Measurements from ENCODE around the gene SUCLG2. TPM values are rescaled to one million over a fixed set of nuclear protein-coding genes. Genes with fewer than 3 reads are reported as not detected.

Gene SUCLG2
- total and polyA plus RNA-seq, 11 donors = 41.6 to 119 (median 77.6) TPM

DNA sequence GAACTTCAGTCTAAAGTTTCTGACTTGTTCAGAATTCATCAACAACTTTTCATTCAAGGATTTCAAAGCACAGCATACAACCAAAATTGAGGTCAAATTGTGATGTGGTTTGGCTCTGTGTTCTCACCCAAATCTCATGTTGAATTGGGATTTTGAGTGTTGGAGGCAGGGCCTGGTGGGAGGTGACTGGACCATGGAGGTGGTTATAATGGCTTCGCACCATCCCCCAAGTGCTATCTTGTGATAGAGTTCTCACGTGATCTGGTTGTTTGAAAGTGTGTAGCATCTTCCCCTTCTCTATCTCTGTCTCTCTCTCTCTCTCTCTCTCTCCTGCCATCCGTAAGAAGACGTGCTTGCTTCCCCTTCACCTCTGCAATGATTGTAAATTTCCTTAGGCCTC is 19.6 kb upstream of the SUCLG2 start:
- no peaks in the 10 kb centered on the region for H3K4me1 ChIP-seq
- WGBS, 4 donors = 80 to 90% (median 86%) methylated on average over 4 of the region's 4 CpGs
- intact Hi-C loops (cut with DNase I) = no loop called here
- DNase-seq (no peak), ATAC-seq (no peak)
- no peak overlapping the region for H3K4me3 ChIP-seq
- H3K27me3 ChIP-seq = no peaks in the 10 kb centered on the region
- no peak overlapping the region for H3K27ac ChIP-seq
- H3K9me3 ChIP-seq = peaks cover 0 to 4% (median 0%) of the 10 kb centered on the region in 12 donors
- peaks cover 0 to 9% (median 0%) of the 10 kb centered on the region in 9 donors for H3K36me3 ChIP-seq
- TF ChIP-seq, protein P1, sequence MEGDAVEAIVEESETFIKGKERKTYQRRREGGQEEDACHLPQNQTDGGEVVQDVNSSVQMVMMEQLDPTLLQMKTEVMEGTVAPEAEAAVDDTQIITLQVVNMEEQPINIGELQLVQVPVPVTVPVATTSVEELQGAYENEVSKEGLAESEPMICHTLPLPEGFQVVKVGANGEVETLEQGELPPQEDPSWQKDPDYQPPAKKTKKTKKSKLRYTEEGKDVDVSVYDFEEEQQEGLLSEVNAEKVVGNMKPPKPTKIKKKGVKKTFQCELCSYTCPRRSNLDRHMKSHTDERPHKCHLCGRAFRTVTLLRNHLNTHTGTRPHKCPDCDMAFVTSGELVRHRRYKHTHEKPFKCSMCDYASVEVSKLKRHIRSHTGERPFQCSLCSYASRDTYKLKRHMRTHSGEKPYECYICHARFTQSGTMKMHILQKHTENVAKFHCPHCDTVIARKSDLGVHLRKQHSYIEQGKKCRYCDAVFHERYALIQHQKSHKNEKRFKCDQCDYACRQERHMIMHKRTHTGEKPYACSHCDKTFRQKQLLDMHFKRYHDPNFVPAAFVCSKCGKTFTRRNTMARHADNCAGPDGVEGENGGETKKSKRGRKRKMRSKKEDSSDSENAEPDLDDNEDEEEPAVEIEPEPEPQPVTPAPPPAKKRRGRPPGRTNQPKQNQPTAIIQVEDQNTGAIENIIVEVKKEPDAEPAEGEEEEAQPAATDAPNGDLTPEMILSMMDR (IDR thresholded peaks at IDR 0.05) = no peak
- TF ChIP-seq POLR2A (IDR thresholded peaks at IDR 0.05) = no peak

DNA sequence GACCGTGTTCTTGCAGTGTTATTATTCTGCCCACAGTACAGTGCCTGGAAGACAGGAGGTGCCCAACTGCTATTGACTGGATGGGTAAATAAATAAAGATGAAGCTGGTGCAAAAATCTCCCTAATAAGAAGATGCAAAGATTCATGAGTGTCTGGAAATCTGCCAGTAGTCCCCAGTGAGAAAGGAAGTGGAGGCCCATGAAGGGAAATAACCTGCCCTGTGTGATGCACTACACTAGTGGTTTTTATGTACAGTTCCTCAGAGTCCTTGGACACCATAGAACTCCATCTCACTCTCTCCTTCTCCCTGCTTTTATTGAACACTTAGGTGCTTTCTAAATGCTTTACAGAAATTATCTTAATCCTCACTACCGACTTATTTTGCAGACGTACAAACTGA is 8.3 kb upstream of the SUCLG2 start:
- H3K27me3 ChIP-seq = no peaks in the 10 kb centered on the region
- peaks cover 0 to 9% (median 0%) of the 10 kb centered on the region in 12 donors for H3K4me1 ChIP-seq
- ATAC-seq (no peak), DNase-seq (no peak)
- no peak overlapping the region for H3K27ac ChIP-seq
- 90 to 94% (median 93%) methylated on average over 3 of the region's 3 CpGs for WGBS, 4 donors
- no peaks in the 10 kb centered on the region for H3K36me3 ChIP-seq
- no peak overlapping the region for H3K4me3 ChIP-seq
- peaks cover 0 to 4% (median 0%) of the 10 kb centered on the region in 12 donors for H3K9me3 ChIP-seq
- intact Hi-C loops (cut with DNase I) = loop anchor here in 1 of 10 donors (10.0 kb wide), 1 partner anchor 58 kb away; no protein-coding TSS in a partner anchor
- TF ChIP-seq POLR2A (IDR thresholded peaks at IDR 0.05) = no peak
- TF ChIP-seq, protein P1 (IDR thresholded peaks at IDR 0.05) = no peak

DNA sequence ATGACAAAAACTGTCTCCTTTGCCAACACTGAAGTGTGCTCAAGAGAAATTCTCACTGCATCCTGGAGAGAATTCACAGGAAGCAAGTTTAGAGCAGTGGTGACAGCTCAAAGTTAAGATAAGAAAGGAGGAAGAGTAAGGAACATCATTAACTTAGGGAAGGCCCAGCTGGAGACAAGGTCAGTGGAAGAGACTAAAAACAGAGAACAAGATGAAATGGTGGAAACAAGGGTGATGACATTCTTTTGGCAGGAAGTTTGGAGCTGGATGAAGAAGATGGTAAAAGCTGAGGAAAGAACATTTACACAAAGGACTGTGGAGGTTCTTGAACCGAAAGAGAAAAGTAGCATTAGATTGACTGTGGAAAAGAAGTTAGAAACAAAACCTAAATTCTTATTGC is 6.7 kb upstream of the SUCLG2 start:
- DNase-seq = no peak
- 26 to 48% (median 40%) methylated on average over 1 of the region's 1 CpG for WGBS, 4 donors
- H3K27me3 ChIP-seq = no peaks in the 10 kb centered on the region
- H3K27ac ChIP-seq = no peak overlapping the region
- no peak overlapping the region for H3K4me3 ChIP-seq
- TF ChIP-seq POLR2A (IDR thresholded peaks at IDR 0.05) = no peak
- TF ChIP-seq, protein P1 (IDR thresholded peaks at IDR 0.05) = no peak
- ATAC-seq = peak in 1 of 4 donors; percentile 24
- H3K4me1 ChIP-seq = peaks cover 0 to 9% (median 0%) of the 10 kb centered on the region in 12 donors
- no peaks in the 10 kb centered on the region for H3K9me3 ChIP-seq
- no peaks in the 10 kb centered on the region for H3K36me3 ChIP-seq
- intact Hi-C loops (cut with DNase I) = loop anchor here in 1 of 10 donors (10.0 kb wide), 1 partner anchor 56 kb away; no protein-coding TSS in a partner anchor

DNA sequence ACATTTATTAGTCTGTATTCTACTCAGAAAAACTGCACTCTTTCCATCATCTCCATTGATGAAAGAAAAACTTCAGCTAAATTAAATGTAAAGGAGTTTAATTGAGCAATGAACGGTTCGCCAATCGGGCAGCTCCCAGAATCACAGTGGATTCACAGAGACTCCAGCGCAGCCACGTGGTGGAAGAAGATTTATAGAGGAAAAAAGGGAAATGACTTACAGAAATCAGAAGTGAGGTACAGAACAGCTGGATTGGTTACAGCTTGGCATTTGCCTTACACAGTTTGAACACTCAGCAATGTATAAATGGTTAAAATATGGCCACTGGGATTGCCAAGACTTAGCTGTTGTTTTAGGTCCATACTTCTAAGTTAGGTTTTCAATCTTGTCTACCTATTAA is 2.8 kb upstream of the SUCLG2 start:
- ATAC-seq = no peak

More for the DNA sequence above, 2.8 kb upstream of the SUCLG2 start:
- no peak overlapping the region for H3K27ac ChIP-seq
- H3K36me3 ChIP-seq = no peaks in the 10 kb centered on the region
- no peaks in the 10 kb centered on the region for H3K9me3 ChIP-seq
- 83 to 95% (median 88%) methylated on average over 5 of the region's 5 CpGs for WGBS, 4 donors
- intact Hi-C loops (cut with DNase I) = loop anchor here in 2 of 10 donors (10.0 kb wide), 3 partner anchors 242 to 662 kb away; partner anchors contain the start of gene KBTBD8 (in 1 of the 2)
- no peak for TF ChIP-seq POLR2A (IDR thresholded peaks at IDR 0.05)
- TF ChIP-seq, protein P1 (IDR thresholded peaks at IDR 0.05) = no peak
- H3K4me1 ChIP-seq = peaks cover 0 to 26% (median 11%) of the 10 kb centered on the region in 12 donors
- H3K27me3 ChIP-seq = no peaks in the 10 kb centered on the region
- no peak overlapping the region for H3K4me3 ChIP-seq
- no peak for DNase-seq
